Stimulated activated CD8-positive, alpha-beta memory T cell treated with anti-CD3 and anti-CD28 coated beads, Interleukin-12 subunit alpha, Interleukin-12 subunit beta, amount 100 ng/mL, for 1 hour (primary cell): ENCODE results near the gene HYOU1.
A peak's percentile ranks its signal among the peaks of the same experiment; 100 is the strongest.
"Not testable (repeated sequence)": the region's sequence is repeated elsewhere in the genome, so short reads cannot be mapped to it uniquely, and the experiment has no call there.

Experiments used
- DNase-seq: peaks from one replicate; pipeline ENCODE4 v3.0.0-alpha.2; 2020; ENCODE audit warnings: low read depth

Gene HYOU1, protein sequence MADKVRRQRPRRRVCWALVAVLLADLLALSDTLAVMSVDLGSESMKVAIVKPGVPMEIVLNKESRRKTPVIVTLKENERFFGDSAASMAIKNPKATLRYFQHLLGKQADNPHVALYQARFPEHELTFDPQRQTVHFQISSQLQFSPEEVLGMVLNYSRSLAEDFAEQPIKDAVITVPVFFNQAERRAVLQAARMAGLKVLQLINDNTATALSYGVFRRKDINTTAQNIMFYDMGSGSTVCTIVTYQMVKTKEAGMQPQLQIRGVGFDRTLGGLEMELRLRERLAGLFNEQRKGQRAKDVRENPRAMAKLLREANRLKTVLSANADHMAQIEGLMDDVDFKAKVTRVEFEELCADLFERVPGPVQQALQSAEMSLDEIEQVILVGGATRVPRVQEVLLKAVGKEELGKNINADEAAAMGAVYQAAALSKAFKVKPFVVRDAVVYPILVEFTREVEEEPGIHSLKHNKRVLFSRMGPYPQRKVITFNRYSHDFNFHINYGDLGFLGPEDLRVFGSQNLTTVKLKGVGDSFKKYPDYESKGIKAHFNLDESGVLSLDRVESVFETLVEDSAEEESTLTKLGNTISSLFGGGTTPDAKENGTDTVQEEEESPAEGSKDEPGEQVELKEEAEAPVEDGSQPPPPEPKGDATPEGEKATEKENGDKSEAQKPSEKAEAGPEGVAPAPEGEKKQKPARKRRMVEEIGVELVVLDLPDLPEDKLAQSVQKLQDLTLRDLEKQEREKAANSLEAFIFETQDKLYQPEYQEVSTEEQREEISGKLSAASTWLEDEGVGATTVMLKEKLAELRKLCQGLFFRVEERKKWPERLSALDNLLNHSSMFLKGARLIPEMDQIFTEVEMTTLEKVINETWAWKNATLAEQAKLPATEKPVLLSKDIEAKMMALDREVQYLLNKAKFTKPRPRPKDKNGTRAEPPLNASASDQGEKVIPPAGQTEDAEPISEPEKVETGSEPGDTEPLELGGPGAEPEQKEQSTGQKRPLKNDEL

GRCh38 chr11:119057000-119057769 lies at the start of gene HYOU1:
Gene HYOU1, minus strand, starts transcription at chr11:119057205. Its CDS starts 1,045 bp downstream, at chr11:119056160.
- peak; percentile 97 for DNase-seq

- no peak for DNase-seq
These were observed 46.8 kb upstream of the HYOU1 start for GRCh38 chr11:119103793-119104192.

DNA sequence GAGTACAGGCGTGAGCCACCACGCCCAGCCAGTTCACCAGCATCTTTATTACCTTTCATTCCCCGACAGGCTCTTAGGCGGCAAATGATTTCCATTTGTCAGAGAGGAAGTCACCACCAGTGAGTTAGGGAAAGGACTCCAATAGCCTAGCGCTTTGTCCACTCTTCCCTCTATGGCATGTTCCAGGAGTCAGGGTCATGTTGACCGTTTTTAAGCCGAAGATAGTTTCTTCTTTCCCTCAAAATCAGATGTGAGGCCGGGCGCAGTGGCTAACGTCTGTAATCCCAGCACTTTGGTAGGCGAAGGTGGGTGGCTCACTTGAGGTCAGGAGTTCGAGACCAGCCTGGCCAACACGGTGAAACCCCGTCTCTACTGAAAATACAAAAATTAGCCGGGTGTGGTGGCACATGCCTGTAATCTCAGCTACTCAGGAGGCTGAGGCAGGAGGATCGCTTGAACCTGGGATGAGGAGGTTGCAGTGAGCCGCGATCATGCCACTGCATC lies 46.2 kb upstream of the HYOU1 start:
- DNase-seq: not testable (repeated sequence)

DNA sequence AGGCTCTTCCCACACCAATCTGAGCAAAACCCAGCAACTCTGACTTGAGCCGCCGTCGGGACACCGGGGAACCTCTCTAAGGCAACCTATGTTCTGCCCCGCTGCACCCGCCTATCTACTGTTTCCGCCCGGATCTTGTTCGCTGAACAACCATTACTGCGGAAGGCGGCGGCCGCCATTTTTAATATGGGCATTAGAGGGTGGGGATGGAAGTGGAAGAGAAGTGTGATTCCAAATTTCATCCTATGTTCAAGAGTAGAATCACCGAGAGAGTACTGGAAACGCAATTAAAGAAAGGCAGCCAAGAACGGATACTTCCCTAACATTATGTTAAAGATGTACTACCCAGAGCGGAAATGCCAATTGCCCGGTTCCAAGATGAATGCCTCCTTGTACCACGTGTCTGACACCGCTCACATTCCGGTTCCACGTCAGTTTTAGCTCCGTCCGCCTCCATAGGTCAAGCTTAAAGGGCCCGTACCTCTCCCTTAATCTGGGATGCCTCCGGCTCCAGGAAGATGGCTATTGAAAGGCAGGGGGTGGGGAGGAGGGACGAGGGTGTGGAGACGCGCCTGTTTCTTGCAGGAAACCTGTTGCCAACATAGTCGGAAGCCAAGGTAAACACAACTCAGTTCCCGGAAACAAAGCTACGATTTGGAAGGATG lies 44.9 kb upstream of the HYOU1 start, which contains the start of gene DPAGT1:
DPAGT1 (minus strand) TSS at position 95 of the 665 bp plus-strand sequence. CDS start 198 bp downstream, outside the sequence.
- DNase-seq: peak; percentile 78

DNA sequence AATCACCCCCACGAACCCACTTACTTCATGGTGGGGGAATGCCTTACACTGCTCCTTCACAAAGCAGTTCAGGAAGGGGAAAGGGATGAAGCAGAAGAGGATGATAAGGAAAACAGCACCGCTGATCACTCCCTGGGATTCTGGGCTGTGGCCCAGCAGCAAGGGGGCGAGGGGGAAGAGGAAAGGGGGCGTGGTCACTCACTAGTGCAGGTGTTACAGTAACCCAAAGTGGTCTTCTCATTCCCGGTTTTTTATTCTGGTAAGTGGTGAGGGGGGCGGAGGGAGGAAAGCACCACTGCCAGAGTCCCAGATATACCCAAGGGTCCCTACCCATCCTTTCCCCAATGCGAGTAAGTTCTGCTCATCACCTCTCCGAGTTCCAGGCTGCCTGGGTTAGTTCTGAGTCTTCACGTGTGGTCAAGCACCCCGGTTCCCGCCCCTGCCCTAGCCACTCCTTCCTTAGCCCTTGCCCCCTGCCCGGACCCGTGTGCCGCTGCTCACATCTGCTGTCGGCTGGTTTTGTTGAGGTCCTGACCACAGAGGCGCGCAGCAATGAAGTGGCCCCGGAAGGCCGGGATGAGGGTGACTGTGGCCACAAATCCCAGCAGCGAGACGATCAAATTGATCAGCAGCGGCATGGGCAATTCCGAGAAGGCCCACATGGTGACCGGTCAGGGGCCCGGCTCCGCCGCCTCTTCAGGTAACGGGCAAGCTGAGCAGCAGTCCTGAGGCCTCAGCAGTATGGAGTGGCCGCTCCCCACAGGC lies 44.2 kb upstream of the HYOU1 start:
- no peak for DNase-seq

DNA sequence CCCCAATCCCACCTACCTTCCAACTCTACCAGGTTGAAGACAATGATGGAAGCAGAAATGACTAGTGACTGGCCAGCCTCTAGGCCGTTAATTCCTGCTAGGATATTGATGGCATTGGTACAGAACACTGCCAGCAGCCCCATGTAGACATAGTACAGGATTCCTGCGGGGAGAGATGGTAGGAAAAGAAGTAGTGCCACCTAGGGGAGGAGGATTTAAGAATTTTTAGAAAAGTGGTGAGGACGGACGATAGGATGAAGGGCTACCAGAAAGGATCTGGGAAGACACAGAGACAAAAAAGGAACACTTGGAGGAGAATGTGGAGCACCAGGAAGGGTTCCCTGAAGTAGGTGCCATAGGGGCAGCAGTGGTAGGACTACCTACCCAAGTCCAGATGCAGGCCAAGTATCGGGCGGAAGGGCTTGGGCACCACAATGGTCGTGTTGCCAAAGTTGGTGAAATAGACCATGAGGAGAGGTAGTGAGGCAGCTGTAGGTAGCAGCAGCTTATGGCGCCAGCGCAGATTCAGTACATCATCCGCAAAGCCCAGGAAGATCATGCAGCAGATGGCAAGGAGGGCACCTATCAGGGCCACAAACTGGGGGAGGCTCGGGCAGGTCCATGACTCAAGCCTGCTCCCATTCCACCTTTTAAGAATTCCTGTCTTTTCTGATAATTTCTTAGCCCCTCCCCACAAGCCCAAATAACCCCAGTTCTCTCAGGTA lies 43.4 kb upstream of the HYOU1 start:
- DNase-seq: no peak

DNA sequence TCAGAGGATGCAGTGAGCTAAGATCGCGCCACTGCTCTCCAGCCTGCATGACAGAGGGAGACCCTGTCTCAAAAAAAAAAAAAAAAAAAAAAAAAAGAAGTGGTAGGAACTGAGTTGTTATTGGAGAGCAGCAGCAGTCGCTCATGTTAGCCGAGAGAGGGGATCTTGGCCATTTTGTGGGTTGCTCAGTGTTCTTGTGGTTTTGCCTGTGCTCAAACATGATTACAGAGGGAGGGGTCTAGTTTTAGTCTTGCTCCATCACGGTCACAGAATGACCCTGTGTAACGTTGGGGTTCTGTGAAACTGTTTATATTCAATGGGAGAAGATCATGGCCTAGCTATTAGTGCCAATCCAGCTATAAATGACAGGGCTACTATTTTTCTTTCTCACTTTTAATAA lies 42.7 kb upstream of the HYOU1 start:
- DNase-seq: no peak

DNA sequence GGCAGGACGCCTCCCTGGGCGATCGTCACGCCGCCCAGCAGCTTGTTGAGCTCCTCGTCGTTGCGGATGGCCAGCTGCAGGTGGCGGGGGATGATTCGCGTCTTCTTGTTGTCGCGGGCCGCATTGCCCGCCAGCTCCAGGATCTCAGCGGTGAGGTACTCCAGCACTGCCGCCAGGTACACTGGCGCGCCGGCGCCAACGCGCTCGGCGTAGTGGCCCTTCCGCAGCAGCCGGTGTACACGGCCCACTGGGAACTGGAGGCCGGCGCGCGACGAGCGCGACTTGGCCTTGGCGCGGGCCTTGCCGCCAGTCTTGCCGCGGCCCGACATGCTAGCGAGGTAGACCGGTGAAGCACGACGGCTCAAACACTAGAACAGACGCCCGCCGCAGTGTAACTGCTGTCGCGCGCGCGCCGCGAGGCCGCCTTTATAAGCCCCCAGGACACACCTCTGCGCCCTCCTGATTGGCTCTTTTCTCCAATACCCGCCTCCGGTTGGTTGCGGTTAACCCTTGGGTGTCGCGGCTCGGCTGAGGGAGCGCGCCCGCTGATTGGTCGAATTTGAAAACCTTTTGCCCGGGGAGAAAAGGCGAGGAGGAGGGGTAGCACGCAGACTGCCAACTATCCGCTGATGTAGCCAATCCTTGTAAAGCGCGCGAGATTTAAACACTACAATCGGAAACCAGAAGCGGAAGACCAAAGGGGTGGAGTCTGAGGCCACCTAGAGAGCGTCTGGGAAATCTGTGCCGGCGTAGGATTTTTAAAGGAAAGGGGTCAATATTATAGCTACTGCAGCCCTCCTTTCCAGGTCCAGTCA lies 38.3 kb upstream of the HYOU1 start:
- peak; percentile 99 for DNase-seq

- peak; percentile 36 for DNase-seq
These were observed 37.7 kb upstream of the HYOU1 start for GRCh38 chr11:119094816-119095065.

GRCh38 chr11:119093942-119094815 lies 37.2 kb upstream of the HYOU1 start:
- no peak for DNase-seq

DNA sequence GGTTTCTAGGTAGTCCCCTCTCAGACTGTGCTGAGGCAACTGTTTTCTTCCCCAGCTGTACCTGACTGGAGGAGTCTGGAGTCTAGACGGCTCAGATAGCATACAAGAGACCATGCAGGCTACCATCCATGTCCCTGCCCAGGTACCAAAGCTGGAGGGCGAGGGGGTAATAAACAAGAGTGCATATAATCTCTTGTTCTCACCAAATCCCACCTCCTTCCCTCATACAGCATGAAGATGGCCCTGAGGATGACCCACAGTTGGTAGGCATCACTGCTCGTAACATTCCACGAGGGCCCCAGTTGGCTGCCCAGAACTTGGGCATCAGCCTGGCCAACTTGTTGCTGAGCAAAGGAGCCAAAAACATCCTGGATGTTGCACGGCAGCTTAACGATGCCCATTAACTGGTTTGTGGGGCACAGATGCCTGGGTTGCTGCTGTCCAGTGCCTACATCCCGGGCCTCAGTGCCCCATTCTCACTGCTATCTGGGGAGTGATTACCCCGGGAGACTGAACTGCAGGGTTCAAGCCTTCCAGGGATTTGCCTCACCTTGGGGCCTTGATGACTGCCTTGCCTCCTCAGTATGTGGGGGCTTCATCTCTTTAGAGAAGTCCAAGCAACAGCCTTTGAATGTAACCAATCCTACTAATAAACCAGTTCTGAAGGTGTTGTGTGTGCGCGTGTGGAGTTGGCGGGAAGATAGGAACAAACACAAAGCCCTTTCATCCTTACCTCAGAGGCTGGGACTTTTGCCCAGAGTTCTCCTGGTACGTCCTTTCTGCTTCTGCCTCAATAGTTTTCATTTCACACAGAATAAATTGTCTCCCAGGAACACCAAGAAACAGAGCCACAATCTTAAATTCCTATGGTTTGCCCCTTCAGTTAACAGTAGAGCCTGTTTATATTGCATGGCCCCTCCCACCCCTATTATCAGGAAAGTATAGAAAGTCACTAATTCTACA lies 36.2 kb upstream of the HYOU1 start:
- DNase-seq: no peak

DNA sequence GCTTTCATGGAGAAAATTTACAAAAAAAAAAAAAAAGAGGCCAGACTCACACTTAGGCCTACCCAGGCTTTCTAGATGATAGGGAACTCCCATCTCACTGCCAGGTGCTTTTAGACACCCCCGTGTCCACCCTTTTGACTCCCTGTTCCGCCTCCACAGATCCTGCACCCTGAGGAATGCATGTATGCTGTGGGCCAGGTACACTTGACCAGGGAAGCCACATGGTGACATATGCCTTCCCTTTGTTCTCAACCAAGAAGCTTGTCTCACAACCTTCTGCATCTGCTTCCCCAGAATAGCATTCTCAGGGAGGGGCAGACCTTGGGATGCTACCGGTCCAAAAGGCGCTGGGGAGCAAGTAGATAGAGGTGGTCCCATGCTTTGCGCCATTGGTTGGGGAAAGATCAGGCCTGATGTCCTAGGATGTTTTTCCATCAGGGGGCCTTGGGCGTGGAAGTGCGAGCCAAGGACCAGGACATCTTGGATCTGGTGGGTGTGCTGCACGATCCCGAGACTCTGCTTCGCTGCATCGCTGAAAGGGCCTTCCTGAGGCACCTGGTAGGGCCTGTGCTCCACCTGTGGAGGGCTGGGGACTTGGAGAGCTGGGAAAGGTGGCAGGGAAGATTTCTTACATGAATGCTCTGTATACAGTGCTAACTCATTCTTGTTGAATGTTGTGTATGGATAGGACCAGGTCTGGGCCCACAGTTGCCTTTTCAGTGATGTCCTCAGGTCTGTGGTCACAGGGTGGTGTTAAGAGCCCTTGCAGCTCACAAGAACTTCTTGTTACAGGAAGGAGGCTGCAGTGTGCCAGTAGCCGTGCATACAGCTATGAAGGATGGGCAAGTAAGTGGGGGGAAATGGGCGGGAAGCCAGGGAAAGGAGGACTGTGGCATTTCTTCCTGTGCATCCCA lies 35.2 kb upstream of the HYOU1 start:
- no peak for DNase-seq

- DNase-seq: no peak
These were observed 34.2 kb upstream of the HYOU1 start for GRCh38 chr11:119091178-119091577.

DNA sequence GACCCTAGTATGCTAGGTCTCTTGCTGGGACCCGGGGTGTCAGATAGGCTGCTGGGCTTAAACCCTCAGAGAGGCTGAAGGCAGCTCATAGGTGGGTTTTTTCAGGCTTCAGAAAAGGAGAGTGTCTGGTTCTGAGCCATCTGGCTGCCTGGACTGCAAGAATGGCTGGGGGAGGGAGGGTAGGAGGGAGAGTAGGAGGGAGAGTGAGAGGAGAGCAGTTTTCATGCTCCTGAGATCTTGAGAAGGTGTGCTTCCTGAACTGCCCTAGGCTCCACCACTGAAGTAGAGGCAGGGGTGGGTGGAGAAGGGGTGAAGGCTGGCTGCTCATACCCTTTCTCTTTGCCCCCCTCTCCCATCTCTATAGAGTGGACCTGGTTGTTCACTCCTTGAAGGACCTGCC lies 32.3 kb upstream of the HYOU1 start:
- no peak for DNase-seq

DNA sequence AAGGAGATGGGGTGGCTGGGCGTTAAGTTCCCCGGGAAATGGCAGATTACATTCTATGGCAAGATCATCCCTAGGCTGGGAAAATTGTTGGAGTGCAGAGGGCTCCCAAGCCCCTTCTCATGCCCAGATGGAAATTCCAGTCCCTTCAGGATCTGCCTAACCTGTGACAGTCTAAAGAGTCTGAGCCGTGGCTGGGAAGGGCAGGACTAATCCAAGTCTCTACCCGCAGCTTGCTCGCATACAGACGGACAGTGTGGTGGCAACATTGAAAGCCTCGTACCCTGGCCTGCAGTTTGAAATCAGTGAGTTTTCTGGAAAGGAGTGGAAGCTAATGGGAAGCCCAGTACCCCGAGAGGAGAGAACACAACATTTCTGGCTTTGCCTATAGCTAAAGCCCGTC lies 31.4 kb upstream of the HYOU1 start:
- no peak for DNase-seq

DNA sequence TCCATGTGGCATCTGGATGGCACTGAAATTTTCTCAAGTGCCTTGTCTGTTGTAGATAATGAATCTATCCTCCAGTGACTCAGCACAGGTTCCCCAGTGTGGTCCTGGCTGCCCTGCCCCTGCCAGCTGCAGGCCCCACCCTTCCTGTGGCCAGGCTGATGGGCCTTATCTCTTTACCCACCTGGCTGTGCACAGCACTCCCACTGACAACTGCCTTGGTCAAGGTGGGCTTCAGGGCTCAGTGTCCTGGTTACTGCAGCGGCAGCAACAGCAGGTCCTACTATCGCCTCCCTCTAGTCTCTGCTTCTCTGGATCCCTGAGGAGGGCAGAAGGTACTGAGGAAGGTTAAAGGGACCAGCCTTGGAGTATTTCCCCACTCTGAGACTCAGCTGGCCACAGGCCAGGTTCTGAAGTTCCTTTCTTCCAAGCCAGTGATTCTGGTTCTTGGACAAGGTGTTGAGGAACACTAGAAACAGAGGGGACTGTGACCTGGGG lies 30.8 kb upstream of the HYOU1 start:
- DNase-seq: no peak
